GM12892 (cell line): ENCODE data around the gene LZTR1.

ENCODE experiments used
- POLR2A ChIP-seq: IDR thresholded peaks from 2 replicates; pipeline ENCODE4 v1.6.1; 2011; ENCODE audit warnings: low read depth, low read length, control low read depth
- TAF1 ChIP-seq: IDR thresholded peaks from 2 replicates; pipeline ENCODE4 v1.6.1; 2011; ENCODE audit warnings: low read depth, mild to moderate bottlenecking, control low read depth, low read length, borderline replicate concordance

- no peak for TF ChIP-seq POLR2A
- no peak for TF ChIP-seq TAF1
Measured at GRCh38 chr22:20973634-20974286, 8.3 kb upstream of the LZTR1 start.
